SU-DHL-6 (cell line): Measurements from ENCODE around the gene KRT6A.

Experiments used
- EZH2phosphoT487 ChIP-seq: fragments of 200-600 bp; sonication (generic), shearing (Covaris generic); conservative IDR thresholded peaks from 2 replicates; pipeline ENCODE4 v1.6.1; 2018; ENCODE audit warnings: mild to moderate bottlenecking, antibody characterized with exemption, low read length, moderate library complexity, mixed read lengths
- TF ChIP-seq, protein P1 (sequence below): fragments of 200-600 bp; sonication (generic); IDR thresholded peaks from one replicate; pipeline ENCODE4 v1.5.1; 2017; ENCODE audit warnings: antibody characterized with exemption, mild to moderate bottlenecking, low read length, moderate library complexity; ENCODE audit not compliant: insufficient read depth, poor library complexity, severe bottlenecking

DNA sequence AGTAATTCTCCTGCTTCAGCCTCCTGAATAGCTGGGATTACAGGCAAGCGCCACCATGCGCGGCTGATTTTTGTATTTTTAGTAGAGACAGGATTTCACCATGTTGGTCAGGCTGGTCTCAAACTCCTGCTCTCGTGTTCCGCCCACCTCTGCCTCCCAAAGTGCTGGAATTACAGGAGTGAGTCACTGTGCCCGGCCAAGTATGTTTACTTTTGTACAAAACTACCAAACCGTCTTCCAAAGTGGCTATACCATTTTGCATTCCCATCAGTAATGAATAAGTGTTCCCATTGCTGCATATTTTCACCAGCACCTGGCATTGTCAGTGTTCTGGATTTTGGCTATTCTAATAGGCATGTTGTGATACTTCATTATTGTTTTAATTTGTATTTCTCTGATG lies 8.4 kb upstream of the KRT6A start:
- TF ChIP-seq, protein P1, sequence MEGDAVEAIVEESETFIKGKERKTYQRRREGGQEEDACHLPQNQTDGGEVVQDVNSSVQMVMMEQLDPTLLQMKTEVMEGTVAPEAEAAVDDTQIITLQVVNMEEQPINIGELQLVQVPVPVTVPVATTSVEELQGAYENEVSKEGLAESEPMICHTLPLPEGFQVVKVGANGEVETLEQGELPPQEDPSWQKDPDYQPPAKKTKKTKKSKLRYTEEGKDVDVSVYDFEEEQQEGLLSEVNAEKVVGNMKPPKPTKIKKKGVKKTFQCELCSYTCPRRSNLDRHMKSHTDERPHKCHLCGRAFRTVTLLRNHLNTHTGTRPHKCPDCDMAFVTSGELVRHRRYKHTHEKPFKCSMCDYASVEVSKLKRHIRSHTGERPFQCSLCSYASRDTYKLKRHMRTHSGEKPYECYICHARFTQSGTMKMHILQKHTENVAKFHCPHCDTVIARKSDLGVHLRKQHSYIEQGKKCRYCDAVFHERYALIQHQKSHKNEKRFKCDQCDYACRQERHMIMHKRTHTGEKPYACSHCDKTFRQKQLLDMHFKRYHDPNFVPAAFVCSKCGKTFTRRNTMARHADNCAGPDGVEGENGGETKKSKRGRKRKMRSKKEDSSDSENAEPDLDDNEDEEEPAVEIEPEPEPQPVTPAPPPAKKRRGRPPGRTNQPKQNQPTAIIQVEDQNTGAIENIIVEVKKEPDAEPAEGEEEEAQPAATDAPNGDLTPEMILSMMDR, result no peak
- TF ChIP-seq EZH2phosphoT487, result no peak
